Measurements from ENCODE around the gene SMO.
A peak's percentile ranks its signal among the peaks of the same experiment; 100 is the strongest.

SMO gene

GRCh38 chr7:129208667-129209066 is 20.2 kb downstream of the SMO start:
- Histone ChIP-seq H3K79me2 (ENCODE audit: control insufficient read depth, low read length) (no peaks in the 10 kb centered on the region), H3K9me3 (ENCODE audit: control insufficient read depth, insufficient read depth, low read length) (no peaks in the 10 kb centered on the region), H3K4me1 (ENCODE audit: control insufficient read depth, low read length) (peaks cover 10% of the 10 kb centered on the region), H3K27ac (ENCODE audit: low read depth, low read length) (no peak overlapping the region), H3K4me2 (ENCODE audit: low read length) (no peak overlapping the region), H3K9me2 (replicated peaks; ENCODE audit: control insufficient read depth, low read length) (no peaks in the 10 kb centered on the region), H3K36me3 (ENCODE audit: control insufficient read depth, low read length) (no peaks in the 10 kb centered on the region), H3F3A (ENCODE audit: control insufficient read depth, insufficient read depth) (no peaks in the 10 kb centered on the region), H3K27me3 (ENCODE audit: control insufficient read depth, low read length) (no peaks in the 10 kb centered on the region), H3K4me3 (ENCODE audit: low read length) (no peak overlapping the region), H4K20me1 (ENCODE audit: control insufficient read depth, insufficient read depth, low read depth, low read length) (no peaks in the 10 kb centered on the region)
- no peak for TF ChIP-seq EZH2phosphoT487 (IDR thresholded peaks at IDR 0.05; ENCODE audit: borderline replicate concordance, low read length)
- no peak for TF ChIP-seq CTCF (IDR thresholded peaks at IDR 0.05; ENCODE audit: low read depth, low read length, poor library complexity, severe bottlenecking)

- TF ChIP-seq CTCF (IDR thresholded peaks at IDR 0.05; ENCODE audit: low read depth, low read length, poor library complexity, severe bottlenecking) (no peak), EZH2phosphoT487 (IDR thresholded peaks at IDR 0.05; ENCODE audit: borderline replicate concordance, low read length) (no peak)
- H3K27ac ChIP-seq (ENCODE audit: low read depth, low read length), result no peak overlapping the region
- no peaks in the 10 kb centered on the region for H3K9me3 ChIP-seq (ENCODE audit: control insufficient read depth, insufficient read depth, low read length)
- H4K20me1 ChIP-seq (ENCODE audit: control insufficient read depth, insufficient read depth, low read depth, low read length), result no peaks in the 10 kb centered on the region
- no peaks in the 10 kb centered on the region for H3K36me3 ChIP-seq (ENCODE audit: control insufficient read depth, low read length)
- H3K4me3 ChIP-seq (ENCODE audit: low read length), result no peak overlapping the region
- no peaks in the 10 kb centered on the region for H3F3A ChIP-seq (ENCODE audit: control insufficient read depth, insufficient read depth)
- no peak overlapping the region for H3K4me2 ChIP-seq (ENCODE audit: low read length)
- no peaks in the 10 kb centered on the region for H3K79me2 ChIP-seq (ENCODE audit: control insufficient read depth, low read length)
- H3K9me2 ChIP-seq (replicated peaks; ENCODE audit: control insufficient read depth, low read length), result no peaks in the 10 kb centered on the region
- H3K4me1 ChIP-seq (ENCODE audit: control insufficient read depth, low read length), result peaks cover 12% of the 10 kb centered on the region
- no peaks in the 10 kb centered on the region for H3K27me3 ChIP-seq (ENCODE audit: control insufficient read depth, low read length)
Observed at GRCh38 chr7:129209067-129209926, 20.9 kb downstream of the SMO start.

DNA sequence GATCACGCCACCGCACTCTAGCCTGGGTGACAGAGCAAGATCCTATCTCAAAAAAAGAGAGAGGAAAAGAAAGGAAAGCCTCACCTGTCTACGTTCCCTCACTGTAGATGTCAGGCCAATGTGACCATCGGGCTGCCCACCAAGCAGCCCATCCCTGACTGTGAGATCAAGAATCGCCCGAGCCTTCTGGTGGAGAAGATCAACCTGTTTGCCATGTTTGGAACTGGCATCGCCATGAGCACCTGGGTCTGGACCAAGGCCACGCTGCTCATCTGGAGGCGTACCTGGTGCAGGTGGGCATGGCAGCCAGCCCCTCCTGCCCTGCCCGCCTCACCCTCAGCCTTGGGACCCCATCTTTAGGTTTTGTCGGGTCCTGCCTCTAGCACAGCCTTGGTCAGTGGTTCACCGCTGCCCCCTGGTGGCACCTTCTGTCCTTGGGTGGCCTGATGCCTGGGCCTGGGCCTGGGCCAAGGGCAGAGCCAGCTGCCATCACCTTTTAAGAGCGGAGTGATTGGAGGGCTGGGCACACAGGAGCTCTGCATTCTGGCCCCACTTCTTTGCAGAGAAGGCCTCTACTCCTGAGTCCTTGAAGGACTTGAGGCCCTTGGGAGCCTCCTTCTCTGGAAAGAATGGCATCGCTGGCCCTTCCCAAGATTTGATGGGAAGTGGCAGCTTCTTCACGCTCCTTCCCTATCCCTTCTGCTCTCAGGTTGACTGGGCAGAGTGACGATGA is 22.0 kb downstream of the SMO start:
- no peaks in the 10 kb centered on the region for H3K36me3 ChIP-seq (ENCODE audit: control insufficient read depth, low read length)
- H3K9me2 ChIP-seq (replicated peaks; ENCODE audit: control insufficient read depth, low read length), result no peaks in the 10 kb centered on the region

More for the DNA sequence above, 22.0 kb downstream of the SMO start:
- Histone ChIP-seq H3K27me3 (ENCODE audit: control insufficient read depth, low read length) (no peaks in the 10 kb centered on the region), H3K79me2 (ENCODE audit: control insufficient read depth, low read length) (no peaks in the 10 kb centered on the region), H3K27ac (ENCODE audit: low read depth, low read length) (no peak overlapping the region), H3F3A (ENCODE audit: control insufficient read depth, insufficient read depth) (no peaks in the 10 kb centered on the region), H4K20me1 (ENCODE audit: control insufficient read depth, insufficient read depth, low read depth, low read length) (no peaks in the 10 kb centered on the region), H3K9me3 (ENCODE audit: control insufficient read depth, insufficient read depth, low read length) (no peaks in the 10 kb centered on the region), H3K4me1 (ENCODE audit: control insufficient read depth, low read length) (peaks cover 12% of the 10 kb centered on the region), H3K4me3 (ENCODE audit: low read length) (no peak overlapping the region), H3K4me2 (ENCODE audit: low read length) (no peak overlapping the region)
- TF ChIP-seq EZH2phosphoT487 (IDR thresholded peaks at IDR 0.05; ENCODE audit: borderline replicate concordance, low read length) (no peak), CTCF (IDR thresholded peaks at IDR 0.05; ENCODE audit: low read depth, low read length, poor library complexity, severe bottlenecking) (peak; percentile 97)
